ENCODE measurements around the gene NOS3. TPM values are rescaled to one million over a fixed set of nuclear protein-coding genes. Genes with fewer than 3 reads are reported as not detected.

NOS3 gene
- total RNA-seq: 3.3 and 3.9 TPM in 2 replicates

DNA sequence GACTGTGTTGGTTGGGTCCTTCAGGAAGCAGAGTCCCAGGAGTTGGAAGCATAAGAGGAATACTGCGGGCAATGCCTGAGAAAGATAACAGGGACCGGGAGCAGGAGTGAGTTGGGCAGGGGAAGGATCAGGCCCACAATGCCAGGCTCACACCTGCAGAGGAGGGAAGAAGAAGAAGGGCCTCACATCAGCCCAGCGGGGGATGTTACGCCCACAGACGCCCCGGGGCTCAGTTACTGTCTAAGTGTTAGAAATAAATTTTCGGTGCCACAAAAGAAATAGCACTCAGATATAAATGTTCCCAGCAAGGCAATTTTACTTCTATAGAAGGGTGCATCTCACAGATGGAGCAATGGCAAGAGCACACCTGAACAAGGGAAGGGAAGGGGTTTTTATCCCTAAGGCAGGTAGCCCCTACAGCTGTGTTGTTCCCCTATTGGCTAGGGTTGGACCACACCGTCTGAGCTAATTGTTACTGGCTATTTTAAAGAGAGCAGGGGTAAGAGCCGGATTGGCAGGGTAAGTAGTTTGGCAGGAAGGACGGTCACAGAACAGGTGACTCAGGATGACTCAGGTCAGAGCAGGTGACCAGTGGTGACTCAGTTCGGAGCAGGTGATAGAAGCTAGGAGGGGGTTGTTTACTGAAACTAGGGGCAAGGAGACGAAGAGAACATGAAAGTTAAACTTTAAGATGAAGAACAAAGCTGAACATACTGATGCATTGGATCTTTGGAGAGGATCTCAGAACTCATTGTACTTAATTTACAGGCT lies at the start of gene NOS3:
NOS3 (plus strand) TSS at position 602 of the 771 bp plus-strand sequence. CDS start 2,787 bp downstream, outside the sequence.

DNA sequence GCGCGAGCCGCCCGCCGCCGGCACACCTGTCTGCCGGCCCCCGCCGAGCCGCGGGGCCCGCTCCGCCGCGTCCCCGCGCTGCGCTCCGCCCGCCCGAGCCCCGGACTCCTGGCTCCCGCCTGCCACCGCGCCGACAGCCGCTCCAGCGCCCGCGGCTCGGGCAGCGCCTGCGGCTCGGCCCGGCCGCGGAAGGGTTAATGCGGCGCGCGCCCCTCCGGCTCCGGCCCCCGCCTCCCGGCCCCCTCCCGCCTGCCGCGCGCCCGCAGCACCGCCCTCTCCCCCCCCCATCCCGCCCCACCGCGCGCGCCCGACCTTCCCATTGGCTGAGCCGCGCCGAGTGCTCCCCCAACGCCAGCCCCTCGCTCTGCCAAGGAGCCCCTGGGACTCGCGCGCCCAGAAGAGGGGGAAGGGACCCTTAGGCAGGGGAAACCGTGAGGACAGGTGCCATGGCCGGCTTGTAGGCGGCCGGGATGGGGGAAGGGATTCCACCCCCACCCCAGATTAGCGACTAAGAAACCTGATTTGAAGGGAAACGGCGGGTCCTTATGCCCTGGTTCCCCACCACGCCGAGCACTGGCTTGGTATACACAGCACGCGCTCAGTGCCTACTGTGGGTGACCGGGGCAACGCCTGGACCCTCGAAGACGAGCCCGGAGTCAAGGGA lies 12.6 kb upstream of the NOS3 start, which contains the start of gene KCNH2:
KCNH2 (minus strand) TSS at position 196 of the 664 bp plus-strand sequence. CDS start 408 bp downstream, outside the sequence.

DNA sequence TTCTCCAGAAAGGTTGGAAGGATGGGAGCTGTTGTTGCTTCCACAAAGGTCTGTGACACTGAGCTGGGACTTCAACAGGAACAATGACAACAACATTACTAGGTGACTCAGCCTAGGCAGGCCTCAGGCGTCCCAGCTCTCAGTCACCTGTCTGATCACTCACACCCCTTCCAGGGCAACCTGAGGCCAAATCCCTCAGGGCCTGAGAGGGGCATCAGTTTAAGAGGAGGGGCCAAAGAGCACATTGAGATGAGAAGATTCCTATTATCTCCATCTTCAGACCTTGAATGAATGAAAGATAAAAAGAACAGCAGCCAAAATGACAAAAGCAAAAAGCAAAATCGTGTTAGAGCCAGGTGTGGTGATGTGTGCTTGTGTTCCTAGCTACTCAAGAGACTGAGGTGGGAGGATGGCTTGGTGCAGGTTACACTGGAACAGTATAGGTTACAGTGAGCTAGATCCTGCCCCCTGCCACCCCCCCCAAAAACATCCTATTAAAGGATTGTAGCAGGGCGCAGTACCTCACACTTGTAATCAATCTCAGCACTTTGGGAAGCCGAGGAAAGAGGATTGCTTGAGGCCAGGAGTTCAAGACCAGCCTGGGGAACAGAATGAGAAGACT lies 33.7 kb downstream of the NOS3 start, which contains the start of gene ATG9B:
ATG9B (minus strand) TSS at position 60 of the 622 bp plus-strand sequence. CDS start 71 bp downstream, outside the sequence.

DNA sequence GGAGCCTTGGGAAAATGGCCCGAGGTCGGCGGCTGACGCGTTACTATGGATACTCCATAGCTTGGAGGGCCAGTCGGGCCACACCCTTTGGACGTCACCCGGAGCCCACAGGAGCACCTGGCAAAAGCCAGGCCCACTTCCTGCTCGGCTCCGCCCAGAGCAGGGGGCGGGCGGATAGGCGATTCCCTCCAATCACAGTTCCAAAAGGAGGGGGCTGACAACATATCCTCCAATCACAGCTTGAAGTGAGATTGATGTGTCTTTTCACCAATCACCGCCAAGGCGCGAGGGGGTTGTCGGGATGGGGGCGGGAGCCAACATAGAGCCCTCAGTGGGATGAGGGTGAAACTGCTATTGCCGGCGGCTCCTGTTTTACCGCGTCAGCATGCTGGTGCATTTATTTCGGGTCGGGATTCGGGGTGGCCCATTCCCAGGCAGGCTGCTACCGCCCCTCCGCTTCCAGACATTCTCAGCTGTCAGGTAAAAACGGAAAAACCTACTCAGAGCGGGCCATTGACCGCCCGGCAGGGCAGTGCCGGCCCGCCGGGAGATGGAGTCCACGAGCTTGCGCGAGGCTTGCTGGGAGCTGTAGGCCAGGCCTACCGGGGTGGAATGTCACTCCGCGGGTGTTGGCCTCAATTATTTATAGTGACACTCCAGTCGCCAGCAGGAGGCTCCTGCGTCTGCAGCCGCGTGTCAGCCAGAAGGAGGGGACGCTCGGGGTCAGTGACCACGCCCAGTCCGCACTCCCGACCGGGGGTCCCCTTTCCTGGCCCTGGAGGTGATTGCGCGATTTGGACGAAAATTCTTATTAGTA lies 37.5 kb downstream of the NOS3 start, which contains the start of gene ABCB8:
ABCB8 (plus strand) TSS at position 320 of the 817 bp plus-strand sequence; CDS start at position 386, 66 bp downstream.

DNA sequence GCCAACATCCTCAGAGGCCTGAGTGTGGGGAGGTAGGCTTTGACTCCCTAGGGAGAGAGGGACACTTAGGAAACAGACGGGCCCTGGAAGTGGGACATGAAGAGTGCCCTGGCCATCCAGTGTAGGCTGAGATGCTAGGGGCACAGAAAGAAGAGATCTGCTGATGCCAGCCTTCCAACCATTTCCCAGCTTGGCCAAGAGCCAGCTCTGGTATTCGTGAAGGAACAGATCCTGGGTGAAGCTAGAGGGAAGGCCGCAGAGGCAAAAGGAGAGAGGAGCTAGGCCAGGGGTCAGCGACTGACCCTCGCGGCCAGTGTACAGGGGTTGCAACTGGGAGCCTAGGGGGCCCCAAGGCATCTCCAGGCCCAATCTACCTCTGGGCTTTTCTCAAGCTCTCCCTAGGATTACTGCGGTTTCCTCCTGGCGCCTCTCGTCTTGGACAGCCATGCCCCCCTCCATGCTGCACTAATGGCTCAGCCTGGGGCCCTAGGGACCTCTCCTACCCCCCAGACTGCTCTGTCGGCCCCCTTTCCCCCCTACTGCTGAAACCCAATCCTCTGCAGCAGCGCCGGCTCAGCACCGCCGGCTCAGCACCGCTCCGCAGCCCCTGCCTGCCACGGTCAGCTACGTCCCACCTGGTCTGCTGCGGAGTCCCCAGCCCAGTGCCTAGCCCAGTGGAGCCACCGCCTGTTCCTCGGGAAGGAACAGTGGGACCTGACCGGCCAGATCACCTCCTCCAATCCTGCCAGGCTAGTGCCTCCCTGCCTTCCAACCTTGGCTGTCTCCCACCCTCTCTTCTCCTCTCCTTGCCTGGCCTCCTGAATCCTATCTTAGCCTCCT lies 57.4 kb downstream of the NOS3 start, which contains the start of gene ASIC3:
ASIC3 (plus strand) TSS at position 556 of the 840 bp plus-strand sequence. CDS start 355 bp downstream, outside the sequence.

DNA sequence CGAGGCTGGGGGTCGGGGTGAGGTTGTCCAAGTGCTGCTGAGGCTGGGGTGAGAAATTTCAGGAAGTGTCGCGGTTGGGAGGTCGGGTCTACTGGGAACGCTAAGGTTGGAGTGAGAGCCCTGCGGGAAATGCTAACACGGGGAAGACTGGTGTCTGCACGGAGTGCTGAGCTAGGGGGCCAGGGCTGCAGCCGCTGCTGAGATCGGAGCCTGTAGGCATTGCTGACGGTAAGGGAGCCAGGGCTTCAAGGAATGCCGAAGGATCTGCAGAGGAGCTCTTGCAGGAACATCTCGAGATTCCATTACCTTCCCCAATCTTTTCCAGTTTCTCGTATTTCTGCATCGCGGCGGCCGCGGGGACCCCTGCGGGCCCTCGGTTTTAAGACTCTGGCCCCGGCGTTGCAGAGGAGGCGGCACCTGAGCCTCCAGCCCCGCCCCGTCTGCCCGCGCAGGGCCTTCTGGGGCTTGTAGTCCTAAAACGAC lies 66.7 kb downstream of the NOS3 start, which contains the start of gene CDK5:
CDK5 (minus strand) TSS at position 392 of the 483 bp plus-strand sequence; CDS start at position 343, 49 bp downstream.

DNA sequence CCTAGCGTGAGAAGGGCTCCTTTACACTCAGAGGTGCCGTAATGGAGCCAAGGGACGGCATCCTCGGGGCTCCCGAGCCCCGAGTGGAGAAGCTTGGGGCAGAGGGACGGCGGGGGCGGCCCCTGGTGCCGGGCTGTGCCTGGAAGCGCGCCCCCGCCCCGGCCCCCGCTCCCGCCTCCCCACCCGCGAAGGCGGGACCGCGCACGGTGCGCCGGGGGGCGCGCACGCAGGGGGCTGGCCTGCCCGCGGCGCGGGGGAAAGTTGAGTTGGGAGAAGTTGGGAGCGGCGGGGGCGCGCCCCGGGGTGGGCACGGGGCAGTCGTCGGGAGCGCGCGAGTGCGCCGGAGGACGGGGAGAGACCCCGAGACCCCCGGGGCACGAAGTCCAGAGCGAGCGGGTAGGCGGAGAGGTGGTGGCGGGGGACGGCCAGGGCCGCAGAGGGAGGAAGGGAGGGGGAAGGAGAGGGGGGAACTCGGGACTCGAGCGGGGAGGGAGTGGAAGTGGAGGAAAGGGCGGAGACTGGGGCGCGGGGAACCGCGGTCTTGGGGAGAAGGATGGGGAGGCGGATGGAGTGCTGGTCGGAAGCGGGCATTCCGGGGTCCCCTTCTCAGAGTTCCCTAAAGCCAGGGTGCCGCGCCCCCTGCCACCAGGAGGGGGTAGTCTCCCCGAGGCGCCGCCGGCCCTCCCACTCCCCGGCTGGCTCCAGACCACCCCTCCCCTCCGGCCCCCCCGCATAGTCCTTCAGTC lies 68.7 kb downstream of the NOS3 start, which contains the start of gene SLC4A2:
SLC4A2 (plus strand) TSS at position 223 of the 746 bp plus-strand sequence. CDS start 2,399 bp downstream, outside the sequence.

Other genes with a start within 250 kb of the NOS3 start
- 16.9 TPM in 1 of 2 replicates, not detected in the other for gene TMEM176B, start 190.7 kb upstream of the NOS3 start, total RNA-seq
- gene TMEM176A, start 190.2 kb upstream of the NOS3 start, total RNA-seq: 5.5 TPM in 1 of 2 replicates, not detected in the other
- gene AOC1, start 138.5 kb upstream of the NOS3 start, total RNA-seq: not detected in 2 replicates
- not detected in 2 replicates for gene KCNH2, start 12.7 kb upstream of the NOS3 start, total RNA-seq
- gene ATG9B, start 33.5 kb downstream of the NOS3 start, total RNA-seq: 0.20 and 0.37 TPM in 2 replicates
- gene ABCB8, start 37.4 kb downstream of the NOS3 start, total RNA-seq: 33.8 and 48.9 TPM in 2 replicates
- gene ASIC3, start 57.5 kb downstream of the NOS3 start, total RNA-seq: 0.20 and 0.37 TPM in 2 replicates
- 15.1 and 19.5 TPM in 2 replicates for gene CDK5, start 66.9 kb downstream of the NOS3 start, total RNA-seq
- gene SLC4A2, start 68.6 kb downstream of the NOS3 start, total RNA-seq: 43.7 and 55.9 TPM in 2 replicates
- 57.7 and 68.2 TPM in 2 replicates for gene FASTK, start 89.8 kb downstream of the NOS3 start, total RNA-seq
- 12.5 and 15.8 TPM in 2 replicates for gene TMUB1, start 92.5 kb downstream of the NOS3 start, total RNA-seq
- gene AGAP3, start 95.5 kb downstream of the NOS3 start, total RNA-seq: 52.2 and 60.0 TPM in 2 replicates
- gene GBX1, start 176.7 kb downstream of the NOS3 start, total RNA-seq: not detected in 2 replicates
- not detected in 2 replicates for gene ASB10, start 196.2 kb downstream of the NOS3 start, total RNA-seq
- gene H2BK1, start 219.5 kb downstream of the NOS3 start, total RNA-seq: not detected in 2 replicates
- 73.9 and 75.7 TPM in 2 replicates for gene ABCF2, start 236.2 kb downstream of the NOS3 start, total RNA-seq
- gene CHPF2, start 241.5 kb downstream of the NOS3 start, total RNA-seq: 55.1 and 63.3 TPM in 2 replicates